NCI-H524 treated with DMSO at 0.1 percent for 48 hours (cell line): Measurements from ENCODE around the gene FUNDC2.

Source experiments
- DNase-seq: peaks from one replicate; lab custom pipeline; 2025; lab: John Stamatoyannopoulos, UW

Gene FUNDC2

GRCh38 chrX:155070038-155070437, 43.4 kb downstream of the FUNDC2 start:
- DNase-seq, result no peak

- DNase-seq, result no peak
Observed at GRCh38 chrX:155070663-155070974, 44.0 kb downstream of the FUNDC2 start.

GRCh38 chrX:155070975-155071693, 44.5 kb downstream of the FUNDC2 start, which contains the start of the genes BRCC3, CMC4 and MTCP1:
Gene BRCC3 (plus strand): TSS chrX:155071508. CDS start chrX:155071528, 20 bp downstream.
Gene CMC4 (minus strand): TSS chrX:155071136. CDS start chrX:155064023, 7,113 bp downstream.
Gene MTCP1 (minus strand): TSS chrX:155071136. CDS start chrX:155066010, 5,126 bp downstream.
- DNase-seq, result peak; percentile 23

- no peak for DNase-seq
Observed at GRCh38 chrX:155071694-155072280, 45.1 kb downstream of the FUNDC2 start.

- DNase-seq, result no peak
Observed at GRCh38 chrX:155086202-155086840, 59.7 kb downstream of the FUNDC2 start.

GRCh38 chrX:155086961-155087735, 60.5 kb downstream of the FUNDC2 start:
- no peak for DNase-seq

- DNase-seq, result peak; percentile 4
Observed at GRCh38 chrX:155094468-155095061, 67.9 kb downstream of the FUNDC2 start.

GRCh38 chrX:155105919-155106318, 79.3 kb downstream of the FUNDC2 start:
- no peak for DNase-seq

- DNase-seq, result no peak
Observed at GRCh38 chrX:155108427-155108826, 81.8 kb downstream of the FUNDC2 start.
